Testis (tissue), 3 donors: ENCODE measurements around the gene SATB1. TPM values are rescaled to one million over a fixed set of nuclear protein-coding genes. Genes with fewer than 3 reads are reported as not detected.

Experiments used
- DNase-seq: peaks from one replicate; pipeline ENCODE4 v3.0.0-alpha.2; 2019
- H3K27ac ChIP-seq, 2 donors: fragments of 200-600 bp; sonication (generic); one replicate each; pipeline ENCODE4 v1.5.1; 2019
- H3K27me3 ChIP-seq: fragments of 200-600 bp; sonication (generic); one replicate; pipeline ENCODE4 v1.5.1; 2019
- H3K36me3 ChIP-seq: fragments of 200-600 bp; sonication (generic); one replicate; pipeline ENCODE4 v1.5.1; 2017; ENCODE audit warnings: low read depth; ENCODE audit errors: missing control alignments
- H3K4me1 ChIP-seq: fragments of 200-600 bp; sonication (generic); one replicate; pipeline ENCODE4 v1.5.1; 2019
- H3K4me3 ChIP-seq, 2 donors: fragments of 200-600 bp; sonication (generic); one replicate each; pipeline ENCODE4 v1.5.1; 2017 to 2019
- H3K9me3 ChIP-seq: fragments of 200-600 bp; sonication (generic); one replicate; pipeline ENCODE4 v1.5.1; 2017
- CTCF ChIP-seq, 3 experiments: fragments of 450-650 bp in 2 of 3; fragments of 200-600 bp in 1 of 3; sonication (generic) in 1 of 3; IDR thresholded peaks; one replicate each; pipeline ENCODE4 v1.5.1; 2016 to 2019; ENCODE audit warnings: antibody characterized with exemption in 3 of 3, mild to moderate bottlenecking in 2 of 3, moderate library complexity in 1 of 3
- POLR2A ChIP-seq: fragments of 450-650 bp; IDR thresholded peaks from one replicate; pipeline ENCODE4 v1.6.1; 2017; ENCODE audit warnings: antibody characterized with exemption, mild to moderate bottlenecking, moderate library complexity
- WGBS, 2 donors: methylation state at CpG; one replicate each; pipeline ENCODE4 v1.1.5; 2018; 5-methylcytosine and 5-hydroxymethylcytosine counted together
- intact Hi-C: fragments of 100-400 bp; cut with DNase I; formaldehyde crosslinking; loops from one replicate; pipeline ENCODE4 v1.15.1; 2023; ENCODE audit warnings: low total_unique reads
- polyA plus RNA-seq: library from polyadenylated mRNA; stranded (reverse); fragments of 350-450 nt; fragmentation: Illumina TruSeq; extraction: RNeasy Lipid Tissue Mini Kit (QIAGEN cat#74804); gene quantifications from one replicate; pipeline ENCODE4 v1.2.3, GENCODE V29; 2014; ENCODE audit warnings: low read depth, low replicate concordance; ENCODE audit not compliant: insufficient read depth
- total RNA-seq, 2 donors: library from RNA; depleted of rRNA; stranded (reverse); fragments of >200 nt; gene quantifications; one replicate each; pipeline ENCODE4 v1.2.3, GENCODE V29; 2016

Gene SATB1
- total and polyA plus RNA-seq, 3 donors from 2014 or later: 12.6 to 44.4 (median 36.1) TPM

DNA sequence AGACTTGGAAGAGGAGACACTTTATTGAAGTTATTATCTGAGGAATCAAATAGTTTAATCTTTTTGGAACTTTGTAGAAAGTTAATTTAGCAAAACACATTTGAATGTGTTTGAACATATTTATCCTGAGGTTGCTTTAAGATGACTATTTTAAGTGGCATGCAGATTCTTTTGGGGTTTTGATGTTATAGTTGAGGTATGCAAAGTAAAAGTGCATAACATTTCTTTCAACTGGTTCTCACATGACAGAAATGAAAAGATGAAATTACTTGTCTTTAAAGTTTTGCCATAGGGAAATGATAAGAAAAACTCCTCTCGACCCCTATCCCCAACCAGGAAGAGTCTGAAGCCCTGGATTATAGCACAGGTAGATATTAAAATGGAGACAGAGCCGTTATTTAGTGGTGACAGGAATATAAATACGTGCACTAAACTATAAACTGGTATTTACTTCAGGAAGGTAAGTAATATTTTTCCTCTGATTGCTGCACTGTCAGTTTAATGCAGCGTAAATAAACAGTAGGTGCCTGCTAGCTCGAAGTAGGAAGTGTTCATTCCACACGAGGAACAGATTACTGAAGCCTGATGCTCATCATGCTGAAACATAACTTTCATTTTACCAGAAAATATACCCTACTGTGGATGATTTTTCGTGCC lies 15.1 kb upstream of the SATB1 start:
- Histone ChIP-seq H3K4me1 (peaks cover 8% of the 10 kb centered on the region), H3K4me3 (no peak overlapping the region), H3K27ac (no peak overlapping the region), H3K27me3 (no peaks in the 10 kb centered on the region), H3K36me3 (no peaks in the 10 kb centered on the region), H3K9me3 (no peaks in the 10 kb centered on the region)
- intact Hi-C loops: no loop called here
- DNase-seq: no peak
- WGBS, 2 donors: 64 to 71% methylated on average over 7 of the region's 7 CpGs
- TF ChIP-seq CTCF (IDR thresholded peaks at IDR 0.05) (no peak), POLR2A (no peak)

- no peak for DNase-seq
- Histone ChIP-seq H3K4me3 (no peak overlapping the region), H3K36me3 (no peaks in the 10 kb centered on the region), H3K4me1 (peaks cover 7% of the 10 kb centered on the region), H3K9me3 (no peaks in the 10 kb centered on the region), H3K27ac (no peak overlapping the region), H3K27me3 (no peaks in the 10 kb centered on the region)
- WGBS, 2 donors: 86 to 93% methylated on average over 1 of the region's 1 CpG
- intact Hi-C loops: no loop called here
- no peak for TF ChIP-seq POLR2A
- TF ChIP-seq CTCF (IDR thresholded peaks at IDR 0.05): no peak
Measured at GRCh38 chr3:18439281-18439680, 14.1 kb upstream of the SATB1 start.

DNA sequence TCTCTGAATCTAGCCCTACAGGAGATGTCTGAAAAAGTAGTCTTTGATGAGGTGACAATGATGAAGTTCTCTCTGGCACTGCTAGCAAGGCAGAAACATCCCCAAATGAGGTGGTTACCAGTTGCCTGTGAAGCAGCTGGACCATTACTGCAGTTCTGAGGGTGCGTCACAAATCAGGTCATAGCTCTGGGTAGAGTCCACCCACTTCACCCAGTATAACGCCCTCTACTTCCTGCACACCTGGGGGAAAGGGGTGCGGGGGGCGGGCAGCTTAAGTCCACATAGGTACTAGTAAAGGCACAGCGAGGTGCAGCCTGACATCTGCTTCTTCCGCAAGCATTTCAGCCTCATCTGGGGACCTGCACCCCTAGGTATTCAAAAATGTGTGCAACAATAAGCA lies 13.4 kb upstream of the SATB1 start:
- DNase-seq: no peak
- Histone ChIP-seq H3K27me3 (no peaks in the 10 kb centered on the region), H3K27ac (no peak overlapping the region), H3K4me1 (peaks cover under 1% of the 10 kb centered on the region), H3K9me3 (no peaks in the 10 kb centered on the region), H3K4me3 (no peak overlapping the region), H3K36me3 (no peaks in the 10 kb centered on the region)
- WGBS, 2 donors: 77 to 88% methylated on average over 6 of the region's 6 CpGs
- intact Hi-C loops: no loop called here
- TF ChIP-seq CTCF (IDR thresholded peaks at IDR 0.05): no peak
- TF ChIP-seq POLR2A: no peak

- Histone ChIP-seq H3K36me3 (no peaks in the 10 kb centered on the region), H3K4me3 (no peak overlapping the region), H3K9me3 (no peaks in the 10 kb centered on the region), H3K27me3 (no peaks in the 10 kb centered on the region), H3K4me1 (no peaks in the 10 kb centered on the region), H3K27ac (no peak overlapping the region)
- intact Hi-C loops: no loop called here
- TF ChIP-seq POLR2A: no peak
- no peak for TF ChIP-seq CTCF (IDR thresholded peaks at IDR 0.05)
- no peak for DNase-seq
- 92 to 97% methylated on average over 2 of the region's 2 CpGs for WGBS, 2 donors
Measured at GRCh38 chr3:18436213-18436612, 11.1 kb upstream of the SATB1 start.

- no peak overlapping the region for H3K27ac ChIP-seq
- no peaks in the 10 kb centered on the region for H3K9me3 ChIP-seq
- no peaks in the 10 kb centered on the region for H3K27me3 ChIP-seq
- H3K36me3 ChIP-seq: no peaks in the 10 kb centered on the region
- WGBS, 2 donors: 91 to 94% methylated on average over 6 of the region's 6 CpGs
- TF ChIP-seq CTCF (IDR thresholded peaks at IDR 0.05) (no peak), POLR2A (no peak)
- no peak overlapping the region for H3K4me3 ChIP-seq
- intact Hi-C loops: no loop called here
- H3K4me1 ChIP-seq: no peaks in the 10 kb centered on the region
- DNase-seq: no peak
Measured at GRCh38 chr3:18434711-18435110, 9.6 kb upstream of the SATB1 start.
